ENCODE results near the gene REEP1.
"Not testable (repeated sequence)": the region's sequence is repeated elsewhere in the genome, so short reads cannot be mapped to it uniquely, and the experiment has no call there.

Gene REEP1

GRCh38 chr2:86245222-86245621 lies 92.2 kb downstream of the REEP1 start:
- not testable (repeated sequence) for DNase-seq (ENCODE audit: low read depth in 2 of 3, low spot score in 2 of 3)

GRCh38 chr2:86244781-86245180 lies 92.6 kb downstream of the REEP1 start:
- DNase-seq (ENCODE audit: low read depth in 2 of 3, low spot score in 2 of 3), result not testable (repeated sequence)

GRCh38 chr2:86243950-86244733 lies 93.3 kb downstream of the REEP1 start:
- no peak for DNase-seq (ENCODE audit: low read depth in 2 of 3, low spot score in 2 of 3)

- DNase-seq (ENCODE audit: low read depth in 2 of 3, low spot score in 2 of 3), result no peak
These were observed 94.2 kb downstream of the REEP1 start for GRCh38 chr2:86243272-86243671.

GRCh38 chr2:86241611-86242010 lies 95.8 kb downstream of the REEP1 start:
- no peak for DNase-seq (ENCODE audit: low read depth in 2 of 3, low spot score in 2 of 3)

- no peak for DNase-seq (ENCODE audit: low read depth in 2 of 3, low spot score in 2 of 3)
These were observed 97.2 kb downstream of the REEP1 start for GRCh38 chr2:86240251-86240650.

GRCh38 chr2:86239745-86240144 lies 97.7 kb downstream of the REEP1 start:
- no peak for DNase-seq (ENCODE audit: low read depth in 2 of 3, low spot score in 2 of 3)

GRCh38 chr2:86239326-86239725 lies 98.1 kb downstream of the REEP1 start:
- DNase-seq (ENCODE audit: low read depth in 2 of 3, low spot score in 2 of 3), result no peak

- DNase-seq (ENCODE audit: low read depth in 2 of 3, low spot score in 2 of 3), result no peak
These were observed 99.1 kb downstream of the REEP1 start for GRCh38 chr2:86238354-86238753.

GRCh38 chr2:86237172-86237571 lies 100.3 kb downstream of the REEP1 start:
- no peak for DNase-seq (ENCODE audit: low read depth in 2 of 3, low spot score in 2 of 3)

GRCh38 chr2:86235196-86235980 lies 102.0 kb downstream of the REEP1 start:
- DNase-seq (ENCODE audit: low read depth in 2 of 3, low spot score in 2 of 3), result no peak

- DNase-seq (ENCODE audit: low read depth in 2 of 3, low spot score in 2 of 3), result no peak
These were observed 102.8 kb downstream of the REEP1 start for GRCh38 chr2:86234563-86235131.

- DNase-seq (ENCODE audit: low read depth in 2 of 3, low spot score in 2 of 3), result no peak
These were observed 104.0 kb downstream of the REEP1 start for GRCh38 chr2:86233436-86233835.

GRCh38 chr2:86232910-86233309 lies 104.5 kb downstream of the REEP1 start:
- DNase-seq (ENCODE audit: low read depth in 2 of 3, low spot score in 2 of 3), result no peak

- no peak for DNase-seq (ENCODE audit: low read depth in 2 of 3, low spot score in 2 of 3)
These were observed 105.0 kb downstream of the REEP1 start for GRCh38 chr2:86232373-86232784.

GRCh38 chr2:86231680-86232372 lies 105.6 kb downstream of the REEP1 start:
- no peak for DNase-seq (ENCODE audit: low read depth in 2 of 3, low spot score in 2 of 3)

- no peak for DNase-seq (ENCODE audit: low read depth in 2 of 3, low spot score in 2 of 3)
These were observed 106.5 kb downstream of the REEP1 start for GRCh38 chr2:86230961-86231360.

GRCh38 chr2:86229221-86229620 lies 108.2 kb downstream of the REEP1 start:
- DNase-seq (ENCODE audit: low read depth in 2 of 3, low spot score in 2 of 3), result no peak

GRCh38 chr2:86228574-86228973 lies 108.9 kb downstream of the REEP1 start:
- not testable (repeated sequence) for DNase-seq (ENCODE audit: low read depth in 2 of 3, low spot score in 2 of 3)

GRCh38 chr2:86227685-86228084 lies 109.7 kb downstream of the REEP1 start:
- DNase-seq (ENCODE audit: low read depth in 2 of 3, low spot score in 2 of 3), result no peak
